ENCODE measurements around the gene KRTAP10-5. TPM values are rescaled to one million over a fixed set of nuclear protein-coding genes. Genes with fewer than 3 reads are reported as not detected.

The KRTAP10-5 gene
- total and polyA plus RNA-seq, 10 donors, result not detected

GRCh38 chr21:44533891-44534627 is 46.3 kb downstream of the KRTAP10-5 start:
- Histone ChIP-seq H3K36me3 (no peaks in the 10 kb centered on the region), H3K27ac (no peak overlapping the region), H3K4me3 (no peak overlapping the region), H3K9me3 (no peaks in the 10 kb centered on the region), H3K27me3 (replicated peaks in 1 of 7) (peaks cover 0 to 46% (median 0%) of the 10 kb centered on the region in 7 donors), H3K4me1 (no peaks in the 10 kb centered on the region)
- WGBS, 5 donors, result 87 to 94% (median 91%) methylated on average over 17 to 21 of the region's 21 CpGs
- no peak for DNase-seq
- TF ChIP-seq POLR2AphosphoS5 (IDR thresholded peaks at IDR 0.05) (no peak), POLR2A (IDR thresholded peaks at IDR 0.05) (no peak), CTCF (IDR thresholded peaks at IDR 0.05 in 8 of 11, conservative IDR thresholded peaks at IDR 0.05 in 3 of 11) (no peak)
- intact Hi-C loops (cut with DNase I; ENCODE audit: low total_unique reads), result no loop called here

GRCh38 chr21:44533121-44533890 is 47.1 kb downstream of the KRTAP10-5 start:
- Histone ChIP-seq H3K36me3 (no peaks in the 10 kb centered on the region), H3K4me3 (no peak overlapping the region), H3K27me3 (replicated peaks in 1 of 7) (peaks cover 0 to 41% (median 0%) of the 10 kb centered on the region in 7 donors), H3K27ac (no peak overlapping the region), H3K9me3 (no peaks in the 10 kb centered on the region), H3K4me1 (no peaks in the 10 kb centered on the region)
- TF ChIP-seq POLR2A (IDR thresholded peaks at IDR 0.05) (no peak), CTCF (IDR thresholded peaks at IDR 0.05 in 8 of 11, conservative IDR thresholded peaks at IDR 0.05 in 3 of 11) (no peak), POLR2AphosphoS5 (IDR thresholded peaks at IDR 0.05) (no peak)
- peak; percentile 70 for DNase-seq
- WGBS, 5 donors, result 89 to 94% (median 92%) methylated on average over 32 to 37 of the region's 37 CpGs
- intact Hi-C loops (cut with DNase I; ENCODE audit: low total_unique reads), result no loop called here

- no peaks in the 10 kb centered on the region for H3K36me3 ChIP-seq
- H3K4me3 ChIP-seq, result no peak overlapping the region
- WGBS, 5 donors, result 91 to 94% (median 92%) methylated on average over 12 to 16 of the region's 16 CpGs
- H3K9me3 ChIP-seq, result no peaks in the 10 kb centered on the region
- no peak overlapping the region for H3K27ac ChIP-seq
- DNase-seq, result no peak
- TF ChIP-seq POLR2A (IDR thresholded peaks at IDR 0.05), result no peak
- no peaks in the 10 kb centered on the region for H3K4me1 ChIP-seq
- intact Hi-C loops (cut with DNase I; ENCODE audit: low total_unique reads), result no loop called here
- peaks cover 0 to 42% (median 0%) of the 10 kb centered on the region in 7 donors for H3K27me3 ChIP-seq (replicated peaks in 1 of 7)
These were observed 47.7 kb downstream of the KRTAP10-5 start for GRCh38 chr21:44532712-44533111.

GRCh38 chr21:44531606-44532564 is 48.5 kb downstream of the KRTAP10-5 start:
- Histone ChIP-seq H3K27me3 (replicated peaks in 1 of 7) (peaks cover 0 to 40% (median 0%) of the 10 kb centered on the region in 7 donors), H3K36me3 (no peaks in the 10 kb centered on the region), H3K4me3 (no peak overlapping the region), H3K4me1 (no peaks in the 10 kb centered on the region), H3K9me3 (no peaks in the 10 kb centered on the region), H3K27ac (no peak overlapping the region)
- WGBS, 5 donors, result 76 to 86% (median 78%) methylated on average over 27 to 30 of the region's 30 CpGs
- TF ChIP-seq POLR2AphosphoS5 (IDR thresholded peaks at IDR 0.05), result no peak
- no peak for TF ChIP-seq CTCF (IDR thresholded peaks at IDR 0.05 in 8 of 11, conservative IDR thresholded peaks at IDR 0.05 in 3 of 11)
- no peak for TF ChIP-seq POLR2A (IDR thresholded peaks at IDR 0.05)
- intact Hi-C loops (cut with DNase I; ENCODE audit: low total_unique reads), result no loop called here
- DNase-seq, result peak; percentile 56
